Measurements from ENCODE around the gene EED. TPM values are rescaled to one million over a fixed set of nuclear protein-coding genes. Genes with fewer than 3 reads are reported as not detected.

Gene EED
- total and polyA plus RNA-seq, 2 experiments from 2014 or later = 15.0 to 19.4 TPM

DNA sequence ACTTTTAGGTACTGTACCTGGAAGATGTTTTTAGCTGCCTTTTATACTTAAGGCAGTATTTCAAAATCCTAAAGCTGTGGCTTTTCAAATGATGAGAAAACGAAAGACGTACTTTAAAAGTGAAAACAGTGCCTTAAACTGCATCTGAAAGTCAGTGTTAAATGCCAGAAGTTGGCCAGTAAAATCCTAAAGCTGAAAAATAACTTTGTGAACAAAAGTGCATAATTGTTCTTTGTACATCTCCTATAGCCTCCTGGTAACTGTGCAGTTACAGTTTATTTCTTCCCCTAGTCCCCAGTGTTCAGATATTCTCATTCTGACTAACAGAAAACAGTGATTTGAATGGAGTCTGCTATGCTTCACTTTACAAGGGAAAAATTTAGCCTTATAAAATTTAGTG lies 6.8 kb downstream of the EED start:
- peaks cover 39% of the 10 kb centered on the region for H3K4me1 ChIP-seq (ENCODE audit: insufficient read depth)
- H4K20me1 ChIP-seq (ENCODE audit: insufficient read depth) = no peaks in the 10 kb centered on the region
- H3K9me2 ChIP-seq (ENCODE audit: insufficient read depth) = no peaks in the 10 kb centered on the region
- H3K9me3 ChIP-seq (ENCODE audit: low read depth) = no peaks in the 10 kb centered on the region
- no peaks in the 10 kb centered on the region for H3F3A ChIP-seq (ENCODE audit: insufficient read depth)
- peak; percentile 32 for DNase-seq
- WGBS, 2 experiments (ENCODE audit: low coverage in 1 of 2, low lambda C conversion rate in 2 of 2, missing lambda C conversion rate in 2 of 2) = 10 to 16% methylated on average over 2 of the region's 2 CpGs
- peak overlapping the region; percentile 48 for H2AFZ ChIP-seq
- peak overlapping the region; percentile 61 for H3K9ac ChIP-seq
- H3K4me3 ChIP-seq = peak overlapping the region; percentile 60
- TF ChIP-seq EZH2phosphoT487 (IDR thresholded peaks at IDR 0.05; ENCODE audit: insufficient read depth, low read depth) = no peak
- no peak for TF ChIP-seq EZH2 (IDR thresholded peaks at IDR 0.05; ENCODE audit: insufficient read depth, poor library complexity, severe bottlenecking)
- H3K79me2 ChIP-seq (ENCODE audit: insufficient read depth) = peaks cover 100% of the 10 kb centered on the region
- peak overlapping the region; percentile 40 for H3K27ac ChIP-seq
- H3K27me3 ChIP-seq (replicated peaks; ENCODE audit: insufficient read depth) = no peaks in the 10 kb centered on the region
- H3K4me2 ChIP-seq (ENCODE audit: unreplicated experiment) = peak overlapping the region; percentile 83
- H3K36me3 ChIP-seq (ENCODE audit: low read depth) = 0 out of 2 replicates have a peak, but pooled peaks cover 6% of the 10 kb centered on the region
- in situ Hi-C loops (cut with MboI) = no loop called here

DNA sequence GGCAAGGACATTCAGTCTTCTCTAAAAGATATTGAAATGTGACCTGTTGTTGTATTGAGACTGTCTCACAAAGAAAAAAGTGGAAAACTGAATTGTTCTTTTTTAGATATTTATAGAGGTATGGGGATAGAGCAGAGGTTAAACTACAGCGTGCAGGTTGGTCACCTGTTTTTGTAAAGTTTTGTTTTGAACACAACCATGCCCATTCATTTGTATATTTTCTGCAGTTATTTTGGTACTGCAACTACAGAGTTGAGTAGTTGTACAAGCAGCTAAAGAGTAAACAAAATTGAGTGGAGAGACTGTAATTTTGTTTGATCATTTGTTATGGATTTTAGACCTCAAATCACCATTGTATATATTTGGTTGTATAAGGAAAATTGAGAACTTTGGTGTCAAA lies 11.3 kb downstream of the EED start:
- H3K79me2 ChIP-seq (ENCODE audit: insufficient read depth) = peaks cover 93% of the 10 kb centered on the region
- H4K20me1 ChIP-seq (ENCODE audit: insufficient read depth) = no peaks in the 10 kb centered on the region
- no peak overlapping the region for H3K9ac ChIP-seq
- no peaks in the 10 kb centered on the region for H3K9me3 ChIP-seq (ENCODE audit: low read depth)
- no peak overlapping the region for H2AFZ ChIP-seq
- no peaks in the 10 kb centered on the region for H3K27me3 ChIP-seq (replicated peaks; ENCODE audit: insufficient read depth)
- in situ Hi-C loops (cut with MboI) = no loop called here
- no peaks in the 10 kb centered on the region for H3F3A ChIP-seq (ENCODE audit: insufficient read depth)
- peaks cover 18% of the 10 kb centered on the region; the same call in 1 of the 2 replicates for H3K36me3 ChIP-seq (ENCODE audit: low read depth)
- no peak overlapping the region for H3K4me2 ChIP-seq (ENCODE audit: unreplicated experiment)
- no peak for DNase-seq
- TF ChIP-seq EZH2 (IDR thresholded peaks at IDR 0.05; ENCODE audit: insufficient read depth, poor library complexity, severe bottlenecking) (no peak), EZH2phosphoT487 (IDR thresholded peaks at IDR 0.05; ENCODE audit: insufficient read depth, low read depth) (no peak)
- peaks cover 10% of the 10 kb centered on the region for H3K4me1 ChIP-seq (ENCODE audit: insufficient read depth)
- H3K9me2 ChIP-seq (ENCODE audit: insufficient read depth) = no peaks in the 10 kb centered on the region
- no peak overlapping the region for H3K27ac ChIP-seq
- H3K4me3 ChIP-seq = no peak overlapping the region
- 96% methylated on average over 1 of the region's 1 CpG for WGBS, 2 experiments (ENCODE audit: low coverage in 1 of 2, low lambda C conversion rate in 2 of 2, missing lambda C conversion rate in 2 of 2)

DNA sequence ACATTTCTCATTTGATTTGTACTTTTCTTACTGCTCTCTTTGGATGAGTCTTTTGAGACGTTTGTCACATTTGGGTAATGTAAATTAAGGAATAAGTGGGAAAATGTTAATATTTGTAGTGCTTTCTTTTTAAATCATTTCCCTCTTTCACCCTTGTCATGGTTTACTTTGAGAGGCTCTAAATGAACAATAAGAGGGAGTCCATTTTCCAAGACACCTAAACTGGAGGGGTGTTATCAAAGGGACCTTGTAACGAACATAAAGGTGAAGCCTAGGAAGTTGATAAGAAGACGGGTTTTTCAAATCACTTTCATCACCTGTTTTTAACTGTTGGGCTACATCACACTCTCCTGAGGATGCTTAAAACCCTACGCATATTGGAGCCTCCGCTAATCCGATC lies 12.1 kb downstream of the EED start:
- no peak overlapping the region for H3K27ac ChIP-seq
- in situ Hi-C loops (cut with MboI) = no loop called here
- no peaks in the 10 kb centered on the region for H3K9me3 ChIP-seq (ENCODE audit: low read depth)
- H4K20me1 ChIP-seq (ENCODE audit: insufficient read depth) = no peaks in the 10 kb centered on the region
- H3K4me2 ChIP-seq (ENCODE audit: unreplicated experiment) = no peak overlapping the region
- TF ChIP-seq EZH2 (IDR thresholded peaks at IDR 0.05; ENCODE audit: insufficient read depth, poor library complexity, severe bottlenecking) (no peak), EZH2phosphoT487 (IDR thresholded peaks at IDR 0.05; ENCODE audit: insufficient read depth, low read depth) (no peak)
- no peaks in the 10 kb centered on the region for H3K9me2 ChIP-seq (ENCODE audit: insufficient read depth)
- DNase-seq = no peak
- no peaks in the 10 kb centered on the region for H3F3A ChIP-seq (ENCODE audit: insufficient read depth)
- no peaks in the 10 kb centered on the region for H3K27me3 ChIP-seq (replicated peaks; ENCODE audit: insufficient read depth)
- H2AFZ ChIP-seq = no peak overlapping the region
- 69 to 76% methylated on average over 6 of the region's 6 CpGs for WGBS, 2 experiments (ENCODE audit: low coverage in 1 of 2, low lambda C conversion rate in 2 of 2, missing lambda C conversion rate in 2 of 2)
- 0 out of 2 replicates have a peak, but pooled peaks cover 3% of the 10 kb centered on the region for H3K4me1 ChIP-seq (ENCODE audit: insufficient read depth)
- H3K79me2 ChIP-seq (ENCODE audit: insufficient read depth) = peaks cover 86% of the 10 kb centered on the region
- H3K36me3 ChIP-seq (ENCODE audit: low read depth) = peaks cover 18% of the 10 kb centered on the region; the same call in 1 of the 2 replicates
- no peak overlapping the region for H3K4me3 ChIP-seq
- no peak overlapping the region for H3K9ac ChIP-seq

DNA sequence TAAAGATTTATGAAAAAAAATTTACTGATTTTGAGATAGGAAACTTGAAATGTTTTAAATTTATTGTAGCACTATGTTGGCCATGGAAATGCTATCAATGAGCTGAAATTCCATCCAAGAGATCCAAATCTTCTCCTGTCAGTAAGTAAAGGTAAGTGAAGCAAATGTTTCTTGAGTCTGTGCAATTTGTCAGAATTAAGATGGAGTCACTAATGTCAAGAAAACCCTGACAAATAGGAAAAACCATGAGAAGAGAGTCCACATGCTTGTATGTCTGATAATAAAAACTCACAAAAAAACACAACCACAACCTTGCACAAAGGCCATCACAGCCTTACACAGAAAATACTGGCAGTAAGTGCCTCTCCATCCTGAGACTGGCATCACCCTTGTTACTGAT lies 12.9 kb downstream of the EED start:
- no peak overlapping the region for H3K4me2 ChIP-seq (ENCODE audit: unreplicated experiment)
- H3K27ac ChIP-seq = no peak overlapping the region
- no peak overlapping the region for H3K4me3 ChIP-seq
- no peak overlapping the region for H3K9ac ChIP-seq
- H3K4me1 ChIP-seq (ENCODE audit: insufficient read depth) = no peaks in the 10 kb centered on the region
- TF ChIP-seq EZH2 (IDR thresholded peaks at IDR 0.05; ENCODE audit: insufficient read depth, poor library complexity, severe bottlenecking) (no peak), EZH2phosphoT487 (IDR thresholded peaks at IDR 0.05; ENCODE audit: insufficient read depth, low read depth) (no peak)
- no peaks in the 10 kb centered on the region for H3K9me2 ChIP-seq (ENCODE audit: insufficient read depth)
- in situ Hi-C loops (cut with MboI) = no loop called here
- H3K79me2 ChIP-seq (ENCODE audit: insufficient read depth) = peaks cover 78% of the 10 kb centered on the region
- no peak overlapping the region for H2AFZ ChIP-seq
- no peaks in the 10 kb centered on the region for H3K9me3 ChIP-seq (ENCODE audit: low read depth)
- no peak for DNase-seq
- H3K27me3 ChIP-seq (replicated peaks; ENCODE audit: insufficient read depth) = no peaks in the 10 kb centered on the region
- no peaks in the 10 kb centered on the region for H4K20me1 ChIP-seq (ENCODE audit: insufficient read depth)
- H3F3A ChIP-seq (ENCODE audit: insufficient read depth) = no peaks in the 10 kb centered on the region
- peaks cover 14% of the 10 kb centered on the region; the same call in 1 of the 2 replicates for H3K36me3 ChIP-seq (ENCODE audit: low read depth)

DNA sequence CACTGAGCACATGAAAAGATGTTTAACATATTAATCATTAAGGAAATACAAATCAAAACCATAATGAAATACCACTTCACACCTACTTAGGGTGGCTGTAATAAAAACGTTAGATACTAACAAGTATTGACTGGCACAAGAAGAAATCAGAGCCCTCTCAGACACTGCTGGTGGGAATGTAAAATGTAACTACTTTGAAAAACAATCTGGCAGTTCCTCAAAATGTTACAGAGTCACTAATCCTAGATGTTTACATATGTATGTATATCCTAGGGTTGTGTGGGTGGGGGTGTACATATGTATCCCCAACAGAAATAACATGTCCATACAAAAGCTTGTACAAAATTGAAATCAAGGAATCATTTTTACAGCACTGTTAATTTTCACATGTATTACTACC lies 15.2 kb downstream of the EED start:
- Histone ChIP-seq H3K27me3 (replicated peaks; ENCODE audit: insufficient read depth) (no peaks in the 10 kb centered on the region), H2AFZ (no peak overlapping the region), H3K4me2 (ENCODE audit: unreplicated experiment) (no peak overlapping the region), H3F3A (ENCODE audit: insufficient read depth) (no peaks in the 10 kb centered on the region), H3K36me3 (ENCODE audit: low read depth) (peaks cover 20% of the 10 kb centered on the region; the same call in 1 of the 2 replicates), H3K4me3 (no peak overlapping the region), H3K9me3 (ENCODE audit: low read depth) (no peaks in the 10 kb centered on the region), H3K9ac (no peak overlapping the region), H3K9me2 (ENCODE audit: insufficient read depth) (no peaks in the 10 kb centered on the region), H4K20me1 (ENCODE audit: insufficient read depth) (no peaks in the 10 kb centered on the region), H3K79me2 (ENCODE audit: insufficient read depth) (peaks cover 62% of the 10 kb centered on the region), H3K27ac (no peak overlapping the region), H3K4me1 (ENCODE audit: insufficient read depth) (no peaks in the 10 kb centered on the region)
- no peak for DNase-seq
- TF ChIP-seq EZH2 (IDR thresholded peaks at IDR 0.05; ENCODE audit: insufficient read depth, poor library complexity, severe bottlenecking) = no peak
- TF ChIP-seq EZH2phosphoT487 (IDR thresholded peaks at IDR 0.05; ENCODE audit: insufficient read depth, low read depth) = no peak
- in situ Hi-C loops (cut with MboI) = no loop called here
- WGBS, 2 experiments (ENCODE audit: low coverage in 1 of 2, low lambda C conversion rate in 2 of 2, missing lambda C conversion rate in 2 of 2) = 11 to 14% methylated on average over 1 of the region's 1 CpG

Measured in GM23248 (cell line).